C4-2B (cell line): ENCODE results near the gene PDGFC.

Experiments used
- CTCF ChIP-seq: fragments of 450-650 bp; conservative IDR thresholded peaks from 2 replicates; pipeline ENCODE4 v1.5.1; 2017; ENCODE audit warnings: mild to moderate bottlenecking
- ZFX ChIP-seq: fragments of 450-650 bp; IDR thresholded peaks from 2 replicates; pipeline ENCODE4 v1.6.1; 2017

DNA sequence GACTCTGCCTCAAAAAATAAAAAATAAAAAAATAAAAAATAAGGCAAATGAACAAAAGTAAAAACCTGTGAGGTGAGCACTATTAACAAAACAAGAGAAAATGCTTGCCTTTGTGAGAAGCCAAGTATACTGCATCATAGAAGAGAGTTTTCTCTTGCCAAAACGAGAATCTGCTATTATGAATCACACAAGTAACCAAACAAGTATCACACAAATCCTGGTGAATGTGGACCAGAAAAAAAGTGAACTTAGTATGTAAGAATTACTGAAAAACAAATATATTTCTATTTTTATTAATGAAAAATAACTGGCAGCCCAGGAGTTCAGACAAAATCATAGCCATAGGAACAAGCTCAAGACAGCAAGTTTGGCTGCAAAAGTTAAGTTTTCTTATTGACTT is 193.5 kb downstream of the PDGFC start:
- TF ChIP-seq CTCF = no peak
- TF ChIP-seq ZFX = no peak
